ENCODE measurements around the gene SNX1. TPM values are rescaled to one million over a fixed set of nuclear protein-coding genes. Genes with fewer than 3 reads are reported as not detected.
A peak's percentile ranks its signal among the peaks of the same experiment; 100 is the strongest.

SNX1 gene
- total RNA-seq, 1 experiment from 2014 or later = 24.3 TPM

GRCh38 chr15:64070106-64070505 is 25.7 kb upstream of the SNX1 start:
- H2AFZ ChIP-seq (ENCODE audit: low read length) = no peak overlapping the region
- H3K27me3 ChIP-seq (ENCODE audit: low read length) = no peaks in the 10 kb centered on the region
- ATAC-seq (no peak), DNase-seq (no peak)
- BruUV-seq (replicated peaks) = no TSS peak
- no peaks in the 10 kb centered on the region for H3K36me3 ChIP-seq (ENCODE audit: low read depth, low read length)
- no peaks in the 10 kb centered on the region for H4K20me1 ChIP-seq (ENCODE audit: low read length)
- no peak overlapping the region for H3K4me2 ChIP-seq (ENCODE audit: low read length)
- H3K27ac ChIP-seq (ENCODE audit: low read length) = no peak overlapping the region
- TF ChIP-seq EZH2 (IDR thresholded peaks at IDR 0.05; ENCODE audit: low read length, unreplicated experiment) (no peak), CTCF (conservative IDR thresholded peaks at IDR 0.05; ENCODE audit: low read depth, low read length) (no peak), EZH2phosphoT487 (IDR thresholded peaks at IDR 0.05; ENCODE audit: borderline replicate concordance, low read length) (no peak)
- H3K9me3 ChIP-seq (ENCODE audit: low read length) = no peaks in the 10 kb centered on the region
- ChIA-PET CTCF (no interaction called here), POLR2A (ENCODE audit: unreplicated experiment) (no interaction called here)
- no peak overlapping the region for H3K9ac ChIP-seq (ENCODE audit: low read length)
- H3K4me3 ChIP-seq (ENCODE audit: low read length) = no peak overlapping the region
- H3F3A ChIP-seq (ENCODE audit: low read length, unreplicated experiment) = peaks cover 8% of the 10 kb centered on the region
- no peaks in the 10 kb centered on the region for H3K79me2 ChIP-seq (ENCODE audit: low read length)
- no peaks in the 10 kb centered on the region for H3K9me2 ChIP-seq (replicated peaks; ENCODE audit: low read length)
- peaks cover 41% of the 10 kb centered on the region for H3K4me1 ChIP-seq (ENCODE audit: insufficient read depth, low read length)
- intact Hi-C loops (cut with micrococcal nuclease) = no loop called here

DNA sequence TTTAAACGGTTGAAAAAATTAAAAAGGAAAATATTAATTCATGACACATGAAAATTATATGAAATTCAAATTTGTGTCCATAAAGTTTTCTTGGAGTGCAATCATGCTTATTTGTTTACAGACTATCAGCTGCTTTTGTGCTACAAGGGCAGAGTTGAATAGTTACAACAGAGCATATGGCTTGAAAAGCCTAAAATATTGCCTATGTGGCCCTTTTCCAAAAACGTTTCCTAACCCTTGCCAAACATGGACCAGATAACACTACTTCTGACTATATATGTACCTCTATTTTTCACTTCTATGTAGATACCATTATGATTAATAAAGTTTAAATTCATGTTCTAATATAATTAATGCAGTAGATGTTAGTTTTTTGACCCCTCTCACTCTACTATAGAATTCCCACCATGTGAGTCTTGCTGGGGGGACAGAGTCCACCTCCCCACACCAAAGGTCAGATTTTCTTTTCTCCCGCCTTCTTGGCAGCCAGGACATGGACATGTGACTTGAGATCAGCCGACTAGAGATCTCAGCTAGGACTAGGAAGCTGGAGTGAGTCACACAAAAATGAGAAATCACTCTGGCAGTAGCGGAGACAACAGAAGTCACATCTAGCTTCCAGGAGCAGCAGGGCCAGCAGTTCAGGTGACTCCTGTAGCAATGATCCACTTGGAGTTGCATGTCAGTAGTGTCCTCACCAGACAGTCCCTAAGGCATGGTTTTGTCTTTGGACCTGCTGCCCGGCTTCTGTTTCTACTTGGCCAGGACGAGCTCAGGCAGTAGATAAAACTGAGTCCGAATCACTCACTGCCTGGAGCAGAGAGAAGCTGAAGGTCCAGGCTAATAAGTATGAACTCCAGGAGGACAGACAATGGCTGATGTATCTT is 24.6 kb upstream of the SNX1 start:
- H3K4me3 ChIP-seq (ENCODE audit: low read length) = no peak overlapping the region
- TF ChIP-seq EZH2 (IDR thresholded peaks at IDR 0.05; ENCODE audit: low read length, unreplicated experiment) = no peak
- TF ChIP-seq EZH2phosphoT487 (IDR thresholded peaks at IDR 0.05; ENCODE audit: borderline replicate concordance, low read length) = no peak
- no peak for TF ChIP-seq CTCF (conservative IDR thresholded peaks at IDR 0.05; ENCODE audit: low read depth, low read length)
- no TSS peak for BruUV-seq (replicated peaks)

More for the DNA sequence above, 24.6 kb upstream of the SNX1 start:
- Histone ChIP-seq H4K20me1 (ENCODE audit: low read length) (no peaks in the 10 kb centered on the region), H3K9ac (ENCODE audit: low read length) (no peak overlapping the region; the same call in 1 of the 2 replicates), H3K9me3 (ENCODE audit: low read length) (no peaks in the 10 kb centered on the region), H3F3A (ENCODE audit: low read length, unreplicated experiment) (peaks cover 8% of the 10 kb centered on the region), H3K4me2 (ENCODE audit: low read length) (peak overlapping the region; percentile 61; the same call in 1 of the 2 replicates), H2AFZ (ENCODE audit: low read length) (no peak overlapping the region), H3K27ac (ENCODE audit: low read length) (peak overlapping the region; percentile 78), H3K4me1 (ENCODE audit: insufficient read depth, low read length) (peaks cover 41% of the 10 kb centered on the region), H3K27me3 (ENCODE audit: low read length) (no peaks in the 10 kb centered on the region), H3K36me3 (ENCODE audit: low read depth, low read length) (no peaks in the 10 kb centered on the region), H3K79me2 (ENCODE audit: low read length) (no peaks in the 10 kb centered on the region), H3K9me2 (replicated peaks; ENCODE audit: low read length) (no peaks in the 10 kb centered on the region)
- peak; percentile 75 for DNase-seq
- peak; percentile 69 for ATAC-seq
- ChIA-PET CTCF (interaction anchor here (0.9 to 1.1 kb wide), 3 partner anchors 319 to 471 kb away, joined by 3 to 4 read pairs (median 3); no protein-coding TSS in a partner anchor), POLR2A (ENCODE audit: unreplicated experiment) (interaction anchor here (0.6 kb wide), 2 partner anchors 252 to 575 kb away, joined by 3 to 5 read pairs; no protein-coding TSS in a partner anchor)
- intact Hi-C loops (cut with micrococcal nuclease) = no loop called here
